H1 (cell line): ENCODE data around the gene PCDHGB1.

ENCODE experiments used
- ATF2 ChIP-seq: IDR thresholded peaks from 2 replicates; pipeline ENCODE4 v1.6.1; 2012; ENCODE audit warnings: low read length, inconsistent platforms
- CHD1 ChIP-seq: IDR thresholded peaks from 2 replicates; pipeline ENCODE4 v1.6.1; 2012; ENCODE audit warnings: low read depth, low read length, improper control_type of control experiment
- CTCF ChIP-seq, 3 experiments: IDR thresholded peaks; 1 replicate in 2 of 3; 2 replicates in 1 of 3; pipeline versions ENCODE4 v1.5.1 to v1.6.1; 2011; ENCODE audit warnings: low read length in 3 of 3, mild to moderate bottlenecking in 3 of 3, inconsistent platforms in 2 of 3, low read depth in 1 of 3, moderate library complexity in 1 of 3; ENCODE audit not compliant: insufficient read depth in 1 of 3; ENCODE audit errors: control extremely low read depth in 1 of 3
- POLR2AphosphoS5 ChIP-seq: IDR thresholded peaks from 2 replicates; pipeline ENCODE4 v1.6.1; 2011; ENCODE audit warnings: low read depth, low read length
- TCF12 ChIP-seq: IDR thresholded peaks from 2 replicates; pipeline ENCODE4 v1.6.1; 2011; ENCODE audit warnings: low read depth, mild to moderate bottlenecking, low read length

- TF ChIP-seq CTCF (IDR thresholded peaks at IDR 0.05; ENCODE audit: control extremely low read depth in 1 of 3, insufficient read depth in 1 of 3, low read depth in 1 of 3, low read length in 3 of 3) = no peak
- no peak for TF ChIP-seq CHD1
- TF ChIP-seq TCF12 = no peak
- no peak for TF ChIP-seq ATF2
- TF ChIP-seq POLR2AphosphoS5 = no peak
Measured at GRCh38 chr5:141313711-141314110, 36.2 kb upstream of the PCDHGB1 start.
